GM12878 (cell line): Measurements from ENCODE around the gene GLT8D2. TPM values are rescaled to one million over a fixed set of nuclear protein-coding genes. Genes with fewer than 3 reads are reported as not detected.

Experiments used
- ATAC-seq: fragments of 200-7000 bp; cut with Tn5 transposase; 3 replicates; pipeline ENCODE4 v1.9.1; 2020; ENCODE audit warnings: mild to moderate bottlenecking, moderate library complexity
- BruUV-seq: library from RNA; stranded (reverse); fragments of 400-500 nt; replicated peaks from 2 replicates; lab custom pipeline; 2021; lab: Mats Ljungman, UMichigan
- CTCF ChIA-PET: fragments of 300-600 bp; sonication (Branson Sonifier 250); formaldehyde crosslinking; extraction: SDS; loops from one replicate; lab custom pipeline; 2021; ENCODE audit warnings: inconsistent platforms; lab: Yijun Ruan, JAX
- POLR2A ChIA-PET: fragments of 350-600 bp; formaldehyde crosslinking; extraction: SDS; loops from one replicate; lab custom pipeline; 2021; ENCODE audit warnings: inconsistent platforms; lab: Charles Lee
- RAD21 ChIA-PET: fragments of 300-600 bp; sonication (Branson Sonifier 250); formaldehyde crosslinking; loops from one replicate; lab custom pipeline; 2023; ENCODE audit warnings: antibody characterized with exemption; ENCODE audit not compliant: unreplicated experiment; lab: Charles Lee
- SMC1A ChIA-PET: fragments of 300-600 bp; sonication (Branson Sonifier 250); formaldehyde crosslinking; loops from one replicate; lab custom pipeline; 2023; ENCODE audit not compliant: unreplicated experiment, uncharacterized antibody; lab: Charles Lee
- DNase-seq: peaks from one replicate; pipeline ENCODE4 v3.0.0-alpha.2; 2011; ENCODE audit warnings: low read depth, low spot score
- FAIRE-seq: peaks from 3 replicates; lab custom pipeline; 2011; peaks lifted over from hg19 to GRCh38; lab: Jason Lieb, UNC
- H2AFZ ChIP-seq: 2 replicates; pipeline ENCODE4 v1.6.0; 2011; ENCODE audit warnings: low read depth, low read length, control low read depth; ENCODE audit not compliant: control insufficient read depth
- H3K27ac ChIP-seq: 2 replicates; pipeline ENCODE4 v1.5.1; 2011; ENCODE audit warnings: control low read depth; ENCODE audit not compliant: control insufficient read depth, insufficient read depth
- H3K27me3 ChIP-seq, 2 experiments: replicated peaks in 1 of 2; 2 replicates each; pipeline versions ENCODE4 v1.6.0 to v1.6.1; 2011; ENCODE audit warnings: low read length in 1 of 2; ENCODE audit not compliant: control insufficient read depth in 2 of 2, insufficient read depth in 2 of 2
- H3K36me3 ChIP-seq, 2 experiments: 2 replicates each; pipeline ENCODE4 v1.5.1; 2011; ENCODE audit warnings: low read length in 1 of 2; ENCODE audit not compliant: control insufficient read depth in 2 of 2, insufficient read depth in 2 of 2
- H3K4me1 ChIP-seq: 2 replicates; pipeline ENCODE4 v1.6.1; 2011; ENCODE audit warnings: mild to moderate bottlenecking, low read length, moderate library complexity, mixed read lengths; ENCODE audit not compliant: control insufficient read depth, insufficient read depth
- H3K4me2 ChIP-seq: 2 replicates; pipeline ENCODE4 v1.6.0; 2011; ENCODE audit warnings: control low read depth; ENCODE audit not compliant: control insufficient read depth, insufficient read depth
- H3K4me3 ChIP-seq: fragments of 200-600 bp; sonication (generic); 2 replicates; pipeline ENCODE4 v1.5.1; 2016
- H3K79me2 ChIP-seq: 2 replicates; pipeline ENCODE4 v1.6.0; 2011; ENCODE audit warnings: low read length; ENCODE audit not compliant: control insufficient read depth, insufficient read depth
- H3K9ac ChIP-seq: 2 replicates; pipeline ENCODE4 v1.8.0; 2011; ENCODE audit warnings: low read length, control low read depth, mixed read lengths; ENCODE audit not compliant: control insufficient read depth, insufficient read depth
- H3K9me3 ChIP-seq: replicated peaks from 3 replicates; pipeline ENCODE4 v1.5.1; 2011; ENCODE audit warnings: mild to moderate bottlenecking, low read length; ENCODE audit not compliant: control insufficient read depth, insufficient read depth
- H4K20me1 ChIP-seq: 2 replicates; pipeline ENCODE4 v1.6.0; 2011; ENCODE audit not compliant: control insufficient read depth, insufficient read depth
- CEBPB ChIP-seq, 2 experiments: fragments of 150-350 bp in 1 of 2; IDR thresholded peaks; 2 replicates each; pipeline ENCODE4 v1.6.1; 2012 to 2014; ENCODE audit warnings: low read depth in 2 of 2, low read length in 2 of 2, borderline replicate concordance in 1 of 2, inconsistent platforms in 1 of 2
- FOXK2 ChIP-seq: fragments of 450-650 bp; IDR thresholded peaks from 2 replicates; pipeline ENCODE4 v1.6.1; 2017; ENCODE audit warnings: mild to moderate bottlenecking, moderate library complexity
- GABPA ChIP-seq: IDR thresholded peaks from 2 replicates; pipeline ENCODE4 v1.6.1; 2014; ENCODE audit warnings: antibody characterized with exemption, low read depth, mild to moderate bottlenecking, inconsistent platforms
- NFYA ChIP-seq: IDR thresholded peaks from 2 replicates; pipeline ENCODE4 v1.6.1; 2011; ENCODE audit warnings: low read depth, mild to moderate bottlenecking, low read length, improper control_type of control experiment, borderline replicate concordance
- RB1 ChIP-seq: fragments of 450-650 bp; formaldehyde crosslinking; IDR thresholded peaks from 2 replicates; pipeline ENCODE4 v1.6.1; 2017; ENCODE audit warnings: mild to moderate bottlenecking, borderline replicate concordance
- SIX5 ChIP-seq: IDR thresholded peaks from 2 replicates; pipeline ENCODE4 v1.6.1; 2011; ENCODE audit warnings: mild to moderate bottlenecking, low read depth, low read length, moderate library complexity; ENCODE audit not compliant: severe bottlenecking
- SMC3 ChIP-seq: IDR thresholded peaks from 2 replicates; pipeline ENCODE4 v1.6.1; 2011; ENCODE audit warnings: low read length, improper control_type of control experiment, borderline replicate concordance
- STAT1 ChIP-seq: fragments of 450-650 bp; conservative IDR thresholded peaks from 2 replicates; pipeline ENCODE4 v1.6.1; 2014; ENCODE audit warnings: antibody characterized with exemption, mild to moderate bottlenecking
- SUZ12 ChIP-seq: fragments of 200-600 bp; sonication (generic); IDR thresholded peaks from one replicate; pipeline ENCODE4 v1.6.1; 2018; ENCODE audit warnings: antibody characterized with exemption, mild to moderate bottlenecking; ENCODE audit not compliant: unreplicated experiment
- TAF1 ChIP-seq: IDR thresholded peaks from 2 replicates; pipeline ENCODE4 v1.6.1; 2011; ENCODE audit warnings: mild to moderate bottlenecking, low read depth, low read length, borderline replicate concordance
- ZNF207 ChIP-seq: fragments of 450-650 bp; IDR thresholded peaks from 2 replicates; pipeline ENCODE4 v1.6.1; 2014; ENCODE audit warnings: antibody characterized with exemption, mild to moderate bottlenecking, borderline replicate concordance
- ZNF217 ChIP-seq: fragments of 450-650 bp; IDR thresholded peaks from 2 replicates; pipeline ENCODE4 v1.6.1; 2017; ENCODE audit warnings: antibody characterized with exemption, mild to moderate bottlenecking
- WGBS: methylation state at CpG from one replicate; pipeline ENCODE4 v1.1.6; 2016; ENCODE audit warnings: low lambda C conversion rate; ENCODE audit not compliant: insufficient replicate concordance, insufficient coverage; ENCODE audit errors: missing lambda C conversion rate; 5-methylcytosine and 5-hydroxymethylcytosine counted together
- in situ Hi-C: fragments of 300-500 bp; cut with MboI; formaldehyde crosslinking; loops from 9 replicates; pipeline ENCODE4 v1.14.3; 2018; ENCODE audit warnings: mixed read lengths
- intact Hi-C: fragments of 100-400 bp; cut with micrococcal nuclease; formaldehyde crosslinking; loops from one replicate; pipeline ENCODE4 v1.14.2; 2022; ENCODE audit not compliant: unreplicated experiment
- polyA plus RNA-seq, 11 experiments: library from polyadenylated mRNA; depleted of rRNA in 4 of 11; unstranded in 6 of 11; stranded (reverse) in 5 of 11; fragments of >200 nt; fragmentation: Nextera tagmentation in 4 of 11; fragmentation: Illumina TruSeq in 1 of 11; extraction: Ambion mirVana in 4 of 11; extraction: Trizol in 1 of 11; gene quantifications; 1 replicate in 1 of 11; 2 replicates in 10 of 11; pipeline versions ENCODE4 v1.2.1 to v1.2.3, GENCODE V29; 2011 to 2016; ENCODE audit warnings: inconsistent platforms in 2 of 11, missing spikeins in 2 of 11, low read depth in 1 of 11
- total RNA-seq, 4 experiments: library from RNA; depleted of rRNA in 3 of 4; stranded (reverse); fragments of >200 nt in 3 of 4; fragmentation: Illumina TruSeq in 1 of 4; extraction: Trizol in 1 of 4; gene quantifications; 2 replicates each; pipeline versions ENCODE4 v1.2.1 to v1.2.3, GENCODE V29; 2013 to 2021
- TF ChIP-seq, protein P1 (sequence below): fragments of 150-350 bp; IDR thresholded peaks from 2 replicates; pipeline ENCODE4 v1.6.1; 2014; ENCODE audit warnings: mild to moderate bottlenecking, low read depth, low read length
- TF ChIP-seq, protein P2 (sequence below), 3 experiments: IDR thresholded peaks in 2 of 3; conservative IDR thresholded peaks in 1 of 3; 2 replicates each; pipeline ENCODE4 v1.5.1; 2011; ENCODE audit warnings: low read depth in 3 of 3, low read length in 3 of 3, mild to moderate bottlenecking in 3 of 3, control low read depth in 2 of 3, moderate library complexity in 2 of 3, inconsistent platforms in 1 of 3, mixed read lengths in 1 of 3; ENCODE audit not compliant: control insufficient read depth in 2 of 3, insufficient read depth in 1 of 3; ENCODE audit errors: extremely low read depth in 1 of 3
- TF ChIP-seq, protein P3 (sequence below): fragments of 450-650 bp; formaldehyde crosslinking; IDR thresholded peaks from 2 replicates; pipeline ENCODE4 v1.5.0; 2022; ENCODE audit warnings: mild to moderate bottlenecking, missing genetic modification characterization
- TF ChIP-seq, protein P4 (sequence below): fragments of 450-650 bp; IDR thresholded peaks from 2 replicates; pipeline ENCODE4 v1.6.1; 2016; ENCODE audit warnings: mild to moderate bottlenecking

Gene GLT8D2
- total and polyA plus RNA-seq, 10 of the 15 experiments (the other 5 are each of a cell fraction or from before 2014, with no cell fraction given) = 0.06 to 0.80 (median 0.37) TPM; not detected in 1

DNA sequence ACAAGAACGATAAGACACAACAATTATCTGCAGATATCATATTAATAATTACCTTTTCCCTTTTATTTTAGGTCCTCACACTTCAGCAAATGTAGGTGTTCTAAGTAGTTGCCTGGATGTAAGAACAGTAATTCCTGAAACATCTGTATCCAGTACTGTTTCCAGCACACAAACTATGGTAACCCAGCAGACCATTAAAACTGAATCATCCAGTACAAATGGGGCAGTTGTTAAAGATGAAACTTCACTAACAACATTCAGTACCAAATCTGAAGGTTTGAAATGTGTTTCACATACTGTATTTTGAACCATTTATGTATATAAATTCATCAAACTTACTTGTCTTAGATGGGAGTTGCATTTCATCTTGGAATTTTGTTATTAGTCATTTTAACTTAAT lies 45.3 kb upstream of the GLT8D2 start:
- H3K27me3 ChIP-seq = no peaks in the 10 kb centered on the region
- no peaks in the 10 kb centered on the region for H3K79me2 ChIP-seq
- H3K4me3 ChIP-seq = no peak overlapping the region
- ChIA-PET SMC1A (interaction anchor here (1.0 to 2.5 kb wide), 2 partner anchors 10 to 206 kb away, joined by 3 to 14 read pairs; no protein-coding TSS in a partner anchor), POLR2A (no interaction called here), RAD21 (no interaction called here), CTCF (no interaction called here)
- H3K9me3 ChIP-seq = no peaks in the 10 kb centered on the region
- intact Hi-C loops (no loop called here), in situ Hi-C loops (no loop called here)
- no peaks in the 10 kb centered on the region for H4K20me1 ChIP-seq
- H2AFZ ChIP-seq = no peak overlapping the region
- no peaks in the 10 kb centered on the region; a peak in 2 of 4 replicates for H3K36me3 ChIP-seq
- FAIRE-seq = no peak
- no peak for ATAC-seq
- DNase-seq = no peak
- no peak overlapping the region for H3K9ac ChIP-seq
- H3K4me2 ChIP-seq = no peak overlapping the region
- H3K27ac ChIP-seq = no peak overlapping the region
- WGBS = 52% methylated on average over 1 of the region's 1 CpG
- no peaks in the 10 kb centered on the region for H3K4me1 ChIP-seq
- no TSS peak for BruUV-seq
- TF ChIP-seq, protein P1, sequence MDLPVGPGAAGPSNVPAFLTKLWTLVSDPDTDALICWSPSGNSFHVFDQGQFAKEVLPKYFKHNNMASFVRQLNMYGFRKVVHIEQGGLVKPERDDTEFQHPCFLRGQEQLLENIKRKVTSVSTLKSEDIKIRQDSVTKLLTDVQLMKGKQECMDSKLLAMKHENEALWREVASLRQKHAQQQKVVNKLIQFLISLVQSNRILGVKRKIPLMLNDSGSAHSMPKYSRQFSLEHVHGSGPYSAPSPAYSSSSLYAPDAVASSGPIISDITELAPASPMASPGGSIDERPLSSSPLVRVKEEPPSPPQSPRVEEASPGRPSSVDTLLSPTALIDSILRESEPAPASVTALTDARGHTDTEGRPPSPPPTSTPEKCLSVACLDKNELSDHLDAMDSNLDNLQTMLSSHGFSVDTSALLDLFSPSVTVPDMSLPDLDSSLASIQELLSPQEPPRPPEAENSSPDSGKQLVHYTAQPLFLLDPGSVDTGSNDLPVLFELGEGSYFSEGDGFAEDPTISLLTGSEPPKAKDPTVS = no peak
- TF ChIP-seq STAT1 (no peak), SIX5 (no peak), NFYA (no peak), GABPA (no peak), SUZ12 (no peak), FOXK2 (no peak), ZNF217 (no peak), TAF1 (no peak), SMC3 (no peak), CEBPB (IDR thresholded peaks at IDR 0.05; ENCODE audit: borderline replicate concordance in 1 of 2, low read depth in 2 of 2, low read length in 2 of 2) (no peak), ZNF207 (no peak), RB1 (no peak)
- TF ChIP-seq, protein P2, sequence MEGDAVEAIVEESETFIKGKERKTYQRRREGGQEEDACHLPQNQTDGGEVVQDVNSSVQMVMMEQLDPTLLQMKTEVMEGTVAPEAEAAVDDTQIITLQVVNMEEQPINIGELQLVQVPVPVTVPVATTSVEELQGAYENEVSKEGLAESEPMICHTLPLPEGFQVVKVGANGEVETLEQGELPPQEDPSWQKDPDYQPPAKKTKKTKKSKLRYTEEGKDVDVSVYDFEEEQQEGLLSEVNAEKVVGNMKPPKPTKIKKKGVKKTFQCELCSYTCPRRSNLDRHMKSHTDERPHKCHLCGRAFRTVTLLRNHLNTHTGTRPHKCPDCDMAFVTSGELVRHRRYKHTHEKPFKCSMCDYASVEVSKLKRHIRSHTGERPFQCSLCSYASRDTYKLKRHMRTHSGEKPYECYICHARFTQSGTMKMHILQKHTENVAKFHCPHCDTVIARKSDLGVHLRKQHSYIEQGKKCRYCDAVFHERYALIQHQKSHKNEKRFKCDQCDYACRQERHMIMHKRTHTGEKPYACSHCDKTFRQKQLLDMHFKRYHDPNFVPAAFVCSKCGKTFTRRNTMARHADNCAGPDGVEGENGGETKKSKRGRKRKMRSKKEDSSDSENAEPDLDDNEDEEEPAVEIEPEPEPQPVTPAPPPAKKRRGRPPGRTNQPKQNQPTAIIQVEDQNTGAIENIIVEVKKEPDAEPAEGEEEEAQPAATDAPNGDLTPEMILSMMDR (IDR thresholded peaks at IDR 0.05 in 2 of 3, conservative IDR thresholded peaks at IDR 0.05 in 1 of 3; ENCODE audit: control insufficient read depth in 2 of 3, extremely low read depth in 1 of 3, insufficient read depth in 1 of 3, low read depth in 3 of 3, low read length in 3 of 3) = no peak
- TF ChIP-seq, protein P3, sequence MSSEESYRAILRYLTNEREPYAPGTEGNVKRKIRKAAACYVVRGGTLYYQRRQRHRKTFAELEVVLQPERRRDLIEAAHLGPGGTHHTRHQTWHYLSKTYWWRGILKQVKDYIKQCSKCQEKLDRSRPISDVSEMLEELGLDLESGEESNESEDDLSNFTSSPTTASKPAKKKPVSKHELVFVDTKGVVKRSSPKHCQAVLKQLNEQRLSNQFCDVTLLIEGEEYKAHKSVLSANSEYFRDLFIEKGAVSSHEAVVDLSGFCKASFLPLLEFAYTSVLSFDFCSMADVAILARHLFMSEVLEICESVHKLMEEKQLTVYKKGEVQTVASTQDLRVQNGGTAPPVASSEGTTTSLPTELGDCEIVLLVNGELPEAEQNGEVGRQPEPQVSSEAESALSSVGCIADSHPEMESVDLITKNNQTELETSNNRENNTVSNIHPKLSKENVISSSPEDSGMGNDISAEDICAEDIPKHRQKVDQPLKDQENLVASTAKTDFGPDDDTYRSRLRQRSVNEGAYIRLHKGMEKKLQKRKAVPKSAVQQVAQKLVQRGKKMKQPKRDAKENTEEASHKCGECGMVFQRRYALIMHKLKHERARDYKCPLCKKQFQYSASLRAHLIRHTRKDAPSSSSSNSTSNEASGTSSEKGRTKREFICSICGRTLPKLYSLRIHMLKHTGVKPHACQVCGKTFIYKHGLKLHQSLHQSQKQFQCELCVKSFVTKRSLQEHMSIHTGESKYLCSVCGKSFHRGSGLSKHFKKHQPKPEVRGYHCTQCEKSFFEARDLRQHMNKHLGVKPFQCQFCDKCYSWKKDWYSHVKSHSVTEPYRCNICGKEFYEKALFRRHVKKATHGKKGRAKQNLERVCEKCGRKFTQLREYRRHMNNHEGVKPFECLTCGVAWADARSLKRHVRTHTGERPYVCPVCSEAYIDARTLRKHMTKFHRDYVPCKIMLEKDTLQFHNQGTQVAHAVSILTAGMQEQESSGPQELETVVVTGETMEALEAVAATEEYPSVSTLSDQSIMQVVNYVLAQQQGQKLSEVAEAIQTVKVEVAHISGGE (CRISPR knock-in tag) = no peak
- TF ChIP-seq, protein P4, sequence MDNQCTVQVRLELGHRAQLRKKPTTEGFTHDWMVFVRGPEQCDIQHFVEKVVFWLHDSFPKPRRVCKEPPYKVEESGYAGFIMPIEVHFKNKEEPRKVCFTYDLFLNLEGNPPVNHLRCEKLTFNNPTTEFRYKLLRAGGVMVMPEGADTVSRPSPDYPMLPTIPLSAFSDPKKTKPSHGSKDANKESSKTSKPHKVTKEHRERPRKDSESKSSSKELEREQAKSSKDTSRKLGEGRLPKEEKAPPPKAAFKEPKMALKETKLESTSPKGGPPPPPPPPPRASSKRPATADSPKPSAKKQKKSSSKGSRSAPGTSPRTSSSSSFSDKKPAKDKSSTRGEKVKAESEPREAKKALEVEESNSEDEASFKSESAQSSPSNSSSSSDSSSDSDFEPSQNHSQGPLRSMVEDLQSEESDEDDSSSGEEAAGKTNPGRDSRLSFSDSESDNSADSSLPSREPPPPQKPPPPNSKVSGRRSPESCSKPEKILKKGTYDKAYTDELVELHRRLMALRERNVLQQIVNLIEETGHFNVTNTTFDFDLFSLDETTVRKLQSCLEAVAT = no peak
